GM06990 (cell line): Measurements from ENCODE around the gene JUND.

Experiments used
- DNase-seq: peaks from one replicate; pipeline ENCODE4 v3.0.0-alpha.2; 2011; ENCODE audit not compliant: insufficient read length; ENCODE audit errors: extremely low read depth
- H3K27me3 ChIP-seq: replicated peaks from 2 replicates; pipeline ENCODE4 v1.6.0; 2011; ENCODE audit warnings: low read length; ENCODE audit not compliant: control insufficient read depth, insufficient read depth
- H3K36me3 ChIP-seq: 2 replicates; pipeline ENCODE4 v1.5.1; 2011; ENCODE audit warnings: low read length; ENCODE audit not compliant: control insufficient read depth, insufficient read depth
- H3K4me3 ChIP-seq: replicated peaks from 2 replicates; pipeline ENCODE4 v1.5.1; 2011; ENCODE audit warnings: low read depth, mild to moderate bottlenecking, control low read depth, low read length
- CTCF ChIP-seq: IDR thresholded peaks from 2 replicates; pipeline ENCODE4 v1.5.1; 2011; ENCODE audit warnings: low read length, control low read depth, mild to moderate bottlenecking, inconsistent platforms; ENCODE audit not compliant: insufficient read depth, poor library complexity, severe bottlenecking

Gene JUND

GRCh38 chr19:18265582-18265981 is 15.8 kb downstream of the JUND start:
- DNase-seq: no peak
- TF ChIP-seq CTCF: no peak
- Histone ChIP-seq H3K4me3 (no peak overlapping the region), H3K27me3 (no peaks in the 10 kb centered on the region), H3K36me3 (no peaks in the 10 kb centered on the region)

- no peaks in the 10 kb centered on the region for H3K27me3 ChIP-seq
- no peak overlapping the region for H3K4me3 ChIP-seq
- no peak for DNase-seq
- no peaks in the 10 kb centered on the region for H3K36me3 ChIP-seq
- no peak for TF ChIP-seq CTCF
Observed at GRCh38 chr19:18264971-18265540, 16.4 kb downstream of the JUND start.

- Histone ChIP-seq H3K27me3 (no peaks in the 10 kb centered on the region), H3K36me3 (no peaks in the 10 kb centered on the region), H3K4me3 (no peak overlapping the region)
- no peak for DNase-seq
- no peak for TF ChIP-seq CTCF
Observed at GRCh38 chr19:18264137-18264854, 17.1 kb downstream of the JUND start.

GRCh38 chr19:18263324-18264136 is 17.9 kb downstream of the JUND start:
- no peak for DNase-seq
- Histone ChIP-seq H3K36me3 (no peaks in the 10 kb centered on the region), H3K27me3 (no peaks in the 10 kb centered on the region), H3K4me3 (no peak overlapping the region)
- no peak for TF ChIP-seq CTCF

- no peak for TF ChIP-seq CTCF
- Histone ChIP-seq H3K27me3 (no peaks in the 10 kb centered on the region), H3K36me3 (no peaks in the 10 kb centered on the region), H3K4me3 (no peak overlapping the region)
- no peak for DNase-seq
Observed at GRCh38 chr19:18262917-18263316, 18.5 kb downstream of the JUND start.
